Stimulated activated CD8-positive, alpha-beta memory T cell treated with anti-CD3 and anti-CD28 coated beads, Interleukin-15, amount 100 ng/mL, for 48 hours (primary cell): ENCODE results near the gene ANKRD29.

Experiments used
- DNase-seq, 2 donors: peaks; one replicate each; pipeline ENCODE4 v3.0.0-alpha.2; 2020; ENCODE audit warnings: low read depth in 2 of 2

The ANKRD29 gene, protein sequence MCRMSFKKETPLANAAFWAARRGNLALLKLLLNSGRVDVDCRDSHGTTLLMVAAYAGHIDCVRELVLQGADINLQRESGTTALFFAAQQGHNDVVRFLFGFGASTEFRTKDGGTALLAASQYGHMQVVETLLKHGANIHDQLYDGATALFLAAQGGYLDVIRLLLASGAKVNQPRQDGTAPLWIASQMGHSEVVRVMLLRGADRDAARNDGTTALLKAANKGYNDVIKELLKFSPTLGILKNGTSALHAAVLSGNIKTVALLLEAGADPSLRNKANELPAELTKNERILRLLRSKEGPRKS

DNA sequence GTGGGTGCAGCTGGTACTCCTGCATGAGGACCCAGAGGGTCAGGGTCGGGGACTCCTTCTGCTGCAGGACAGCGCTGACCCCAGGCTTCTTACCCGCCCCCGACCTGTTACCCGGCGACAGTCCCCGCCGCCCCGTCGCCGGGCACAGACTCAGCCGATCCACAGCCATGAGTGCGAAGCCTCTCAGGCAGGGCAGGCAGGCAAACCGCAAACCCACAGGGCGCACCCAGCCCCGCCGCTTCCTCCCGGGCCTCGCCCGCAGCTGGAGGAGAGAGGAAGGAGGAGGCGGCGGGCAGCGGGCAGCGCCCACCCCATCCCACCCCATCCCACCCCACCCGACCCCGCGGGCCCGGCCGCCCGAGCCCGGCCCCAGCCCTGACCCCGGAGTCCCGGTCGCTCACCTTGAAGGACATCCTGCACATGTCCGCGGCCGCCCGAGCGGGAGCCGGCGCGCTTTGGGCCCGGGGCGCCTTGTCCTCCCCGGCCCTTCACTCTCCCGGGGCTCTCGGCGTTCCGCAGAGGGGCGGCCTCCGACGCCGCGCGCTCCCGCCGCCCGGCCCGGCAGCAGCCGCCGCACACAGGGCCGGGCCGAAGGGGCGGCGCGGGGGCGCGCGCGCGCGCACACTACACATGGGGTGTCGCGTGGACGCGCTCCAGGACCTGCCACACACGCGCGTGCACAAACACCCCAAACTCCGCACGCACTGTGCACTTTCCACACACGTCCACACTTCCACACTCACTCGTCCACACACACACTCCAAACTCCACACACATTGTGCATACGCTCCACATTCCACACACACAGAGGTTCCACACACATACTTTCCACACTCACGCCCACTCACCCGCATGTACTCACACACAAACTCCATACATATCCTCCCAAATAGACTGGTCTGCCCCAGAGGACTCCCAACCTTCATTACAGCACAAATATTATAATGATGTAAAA is at the start of gene ANKRD29:
Gene ANKRD29 (minus strand): TSS at position 603 of the 955 bp plus-strand sequence. CDS start 181 bp downstream, at position 422.
- peak; percentile 12 to 24 for DNase-seq

DNA sequence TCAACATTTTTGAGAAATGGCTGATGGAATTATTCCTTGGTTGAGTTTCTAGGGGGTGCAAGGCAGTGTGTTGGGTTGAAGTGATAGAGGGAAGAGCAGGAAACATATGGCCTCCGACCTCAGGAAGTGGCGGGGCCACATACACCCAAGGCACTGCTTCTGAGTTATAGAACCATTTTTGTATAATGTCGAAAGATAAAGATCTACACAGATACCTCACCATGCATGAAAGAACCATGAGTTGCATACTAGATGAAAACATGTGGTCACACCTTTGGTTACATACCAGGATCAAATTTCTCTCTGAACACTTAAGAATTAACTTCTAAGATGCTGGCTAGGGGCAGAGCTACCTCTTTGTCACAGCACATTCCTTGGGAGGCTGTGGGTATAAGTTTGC is 49.7 kb upstream of the ANKRD29 start:
- no peak for DNase-seq

DNA sequence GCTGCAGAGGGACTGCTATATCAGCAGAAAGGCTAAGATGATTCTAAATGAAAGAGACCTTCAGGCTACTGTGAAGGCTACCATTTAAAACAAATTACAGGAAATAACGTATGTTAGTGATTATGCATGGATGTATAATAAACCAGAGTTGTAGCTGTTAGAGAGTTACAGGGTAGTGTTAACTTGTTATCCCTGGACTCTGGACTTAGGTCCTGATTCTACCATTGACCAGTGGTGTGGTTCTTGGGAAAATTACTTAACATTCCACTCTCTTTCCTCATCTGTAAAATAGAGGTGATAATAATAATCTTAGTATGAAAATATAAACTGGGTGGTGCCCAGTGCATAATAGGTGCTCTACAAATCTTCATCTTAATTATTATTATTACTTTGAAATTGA is 48.7 kb upstream of the ANKRD29 start:
- DNase-seq: no peak

DNA sequence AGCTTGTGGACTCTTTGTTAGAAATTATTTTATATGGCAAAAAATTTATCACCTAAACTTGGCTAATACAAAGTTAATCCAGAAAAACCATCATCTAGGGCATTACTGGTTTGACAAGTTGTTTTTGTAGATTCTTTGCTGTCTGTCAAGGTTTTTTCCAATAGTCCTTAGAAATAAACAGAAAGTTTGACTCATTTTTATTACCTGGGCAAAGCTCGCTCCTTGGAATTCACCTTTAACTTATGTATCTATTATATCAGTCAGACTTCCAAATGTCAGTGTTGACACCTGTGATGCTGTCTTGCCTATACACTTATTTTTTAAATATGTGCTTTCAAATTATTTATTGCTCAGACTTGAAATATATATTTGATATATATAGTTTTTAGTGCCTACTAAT is 48.2 kb upstream of the ANKRD29 start:
- DNase-seq: no peak

DNA sequence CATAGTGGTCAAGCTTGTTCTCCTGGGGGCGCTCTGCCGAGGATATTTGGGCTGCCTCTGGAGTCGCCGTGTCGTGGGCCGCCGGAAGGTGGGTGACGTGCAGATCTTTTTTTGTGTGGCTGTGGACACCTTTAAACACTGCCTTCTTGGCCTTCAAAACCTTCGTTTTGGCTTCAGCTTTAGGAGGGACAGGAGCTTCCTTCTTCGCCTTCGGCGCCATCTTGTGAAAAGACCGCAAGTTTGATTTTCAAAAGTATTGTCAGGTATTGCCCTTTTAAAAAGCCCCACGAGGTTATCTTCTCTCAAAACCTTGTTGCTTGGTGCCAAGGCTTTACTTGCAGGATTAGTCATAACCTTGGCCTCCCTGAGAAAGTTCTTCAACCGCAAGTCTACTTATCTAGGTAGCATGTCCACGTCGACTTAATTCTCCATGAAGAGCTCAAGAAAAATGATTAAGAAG is 47.4 kb upstream of the ANKRD29 start:
- DNase-seq: no peak

DNA sequence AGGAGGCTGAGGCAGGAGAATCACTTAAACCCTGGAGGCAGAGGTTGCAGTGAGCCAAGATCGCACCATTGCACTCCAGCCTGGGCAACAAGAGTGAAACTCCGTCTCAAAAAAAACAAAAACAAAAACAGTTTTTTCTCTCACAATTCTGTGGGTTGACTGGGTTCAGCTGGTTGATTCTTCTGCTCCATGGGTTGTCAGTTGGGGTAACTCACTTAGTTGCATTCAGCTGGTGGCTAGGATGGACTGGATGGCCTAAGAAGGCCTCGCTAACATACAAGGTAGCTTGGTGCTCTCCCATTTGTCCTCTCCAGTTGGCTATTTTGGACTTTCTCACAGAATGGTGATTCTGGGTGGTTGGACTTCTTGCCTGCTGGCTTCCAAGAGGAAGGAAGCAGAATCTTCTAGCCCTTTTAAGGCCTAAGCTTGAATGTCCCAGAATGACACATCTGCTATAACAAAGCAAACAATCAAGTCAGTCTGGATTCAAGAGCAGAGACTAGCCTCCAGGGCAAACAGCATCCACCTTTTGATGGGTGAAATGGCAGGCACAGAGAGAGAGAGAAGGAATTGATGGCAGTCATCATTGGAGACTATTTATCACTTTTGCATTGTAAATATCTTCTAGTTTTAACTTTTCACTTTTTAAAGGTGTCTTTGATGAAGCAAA is 44.4 kb upstream of the ANKRD29 start:
- DNase-seq: no peak

DNA sequence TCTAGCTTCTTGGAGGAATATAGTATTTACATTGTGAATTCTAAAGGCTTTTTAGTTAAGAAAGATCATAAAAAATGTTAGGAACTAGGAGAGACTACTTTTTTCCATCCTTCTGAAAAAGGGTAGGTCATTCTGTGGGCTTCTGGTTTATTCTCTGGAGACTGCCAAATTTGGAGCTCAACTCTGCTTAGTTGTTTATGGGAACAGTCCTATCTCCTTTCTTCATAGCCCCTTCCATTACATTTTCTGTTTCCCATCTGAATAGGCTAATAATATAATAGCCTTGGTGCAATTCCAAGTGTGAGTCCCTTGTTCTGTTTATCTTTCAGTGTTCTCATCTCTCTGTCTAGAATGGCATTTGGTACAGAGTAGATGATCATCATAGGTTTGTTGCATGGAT is 42.1 kb upstream of the ANKRD29 start:
- DNase-seq: no peak

DNA sequence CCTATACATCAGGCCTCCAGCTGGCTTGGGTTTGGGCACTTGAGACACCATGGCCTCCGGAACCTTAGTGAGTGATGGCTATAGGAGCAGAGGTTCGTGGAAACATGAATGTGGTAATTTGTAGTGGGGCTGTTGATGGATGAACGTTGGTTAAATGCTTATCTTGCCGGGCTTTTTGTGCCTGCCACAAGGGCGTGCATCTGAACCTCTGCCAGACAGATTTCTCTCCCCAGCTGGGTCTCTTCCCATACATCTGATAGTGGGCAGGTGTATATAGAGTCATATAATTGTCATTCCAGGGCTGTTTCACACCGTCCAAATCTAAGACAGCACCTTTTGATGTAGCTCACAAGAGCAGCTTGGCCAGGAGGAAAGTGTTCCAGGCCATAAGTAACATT is 41.3 kb upstream of the ANKRD29 start:
- no peak for DNase-seq

DNA sequence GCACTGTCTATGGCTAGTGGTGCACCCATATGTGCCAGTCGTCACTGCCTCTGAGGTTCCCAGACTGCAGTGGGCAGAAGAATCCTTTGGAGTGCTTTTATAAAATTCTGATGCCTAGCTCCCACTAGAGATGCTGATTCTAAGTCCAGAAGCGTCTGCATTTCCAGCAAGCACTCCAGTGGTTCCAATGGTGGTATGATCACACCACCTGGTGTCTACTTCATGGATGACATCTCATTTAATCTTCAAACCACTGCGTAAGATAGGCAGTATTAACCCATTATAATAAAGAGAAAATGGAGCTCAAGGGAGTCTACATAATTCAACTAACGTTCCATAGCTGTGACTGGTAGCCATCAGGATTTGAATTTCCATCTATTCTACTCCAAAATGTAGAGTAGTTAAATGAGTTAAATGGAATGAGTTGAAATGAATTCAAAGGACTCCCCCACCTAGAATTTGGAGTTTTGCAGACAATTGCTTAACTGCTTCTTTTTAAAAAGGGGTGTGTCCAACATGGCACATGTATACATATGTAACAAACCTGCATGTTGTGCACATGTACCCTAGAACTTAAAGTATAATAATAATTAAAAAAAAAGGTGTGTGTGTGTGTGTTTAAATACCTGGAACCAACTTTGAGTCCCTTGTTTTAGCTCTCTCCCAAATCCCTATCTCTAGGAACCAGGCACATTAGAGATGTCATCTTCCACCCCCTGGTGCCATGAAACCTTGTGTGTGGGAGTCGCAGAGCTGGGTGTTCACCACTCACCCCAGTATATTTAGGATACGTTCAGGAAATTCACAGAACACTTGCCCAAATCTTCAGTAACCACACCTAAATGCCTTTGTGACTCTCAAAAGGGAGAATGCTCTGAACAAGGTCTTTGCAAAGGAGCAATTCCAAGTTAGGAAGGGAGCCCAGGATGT is 40.6 kb upstream of the ANKRD29 start:
- no peak for DNase-seq

DNA sequence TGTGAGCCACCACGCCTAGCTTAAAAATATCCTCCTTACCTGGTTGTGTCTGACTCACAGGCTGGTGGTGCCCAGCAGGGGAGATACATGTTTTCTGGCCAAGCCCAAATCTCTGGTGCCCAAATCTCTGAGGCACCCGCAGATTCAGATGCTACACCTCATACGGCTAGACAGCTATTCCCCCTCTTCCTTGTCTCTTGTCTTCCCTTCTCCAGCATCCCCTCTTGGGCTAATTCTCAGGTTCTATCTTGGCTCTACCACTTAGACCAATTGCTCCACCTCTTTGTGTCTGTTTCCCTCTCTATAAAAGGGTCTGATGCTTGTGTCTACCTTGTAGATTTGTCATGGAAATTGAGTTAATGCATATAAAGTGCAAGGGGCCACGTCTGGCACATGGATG is 39.9 kb upstream of the ANKRD29 start:
- no peak for DNase-seq

DNA sequence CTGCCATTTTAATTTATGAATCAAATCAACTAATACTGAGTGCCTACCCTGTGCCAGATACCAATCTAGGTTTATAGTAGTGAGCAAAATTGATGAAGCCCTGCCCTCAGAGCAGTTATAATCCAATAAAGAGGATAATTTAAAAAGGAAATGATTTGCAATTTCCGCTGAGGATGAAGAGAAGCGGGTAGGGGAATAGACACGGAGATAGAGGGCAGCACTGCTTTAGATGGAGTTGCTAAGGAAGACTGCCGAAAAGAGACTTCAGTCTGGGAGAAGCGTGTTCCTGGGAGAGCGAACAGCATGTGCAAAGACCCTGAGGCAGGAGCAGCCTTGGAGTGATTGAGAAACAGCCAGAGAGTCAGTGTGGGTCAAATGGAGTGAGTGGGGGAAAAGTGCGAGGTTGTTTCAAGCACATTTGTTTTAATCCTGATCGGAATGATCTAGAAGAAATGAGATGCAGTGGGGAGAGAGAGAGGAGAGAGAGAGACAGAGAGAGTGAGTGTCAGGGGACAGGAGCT is 38.9 kb upstream of the ANKRD29 start:
- DNase-seq: no peak

DNA sequence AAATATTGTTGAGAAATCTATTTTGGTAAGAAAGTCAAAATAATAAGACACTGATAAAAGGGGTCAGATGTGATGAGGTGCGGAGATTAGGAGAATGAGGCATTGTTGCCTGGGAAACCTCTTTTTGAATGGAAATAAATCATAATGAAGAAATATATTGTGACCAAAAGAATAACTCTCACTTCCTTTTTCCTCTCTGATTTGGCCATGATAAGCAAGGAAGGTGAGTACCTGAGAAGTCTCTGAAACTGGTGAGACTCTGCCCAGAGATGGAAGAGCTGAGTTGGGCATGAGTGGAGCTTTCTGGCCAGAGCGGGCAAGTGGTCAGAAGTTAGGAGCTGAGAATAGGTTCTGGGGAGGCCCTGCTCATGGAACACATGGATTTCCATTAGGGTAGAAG is 38.3 kb upstream of the ANKRD29 start:
- DNase-seq: no peak

DNA sequence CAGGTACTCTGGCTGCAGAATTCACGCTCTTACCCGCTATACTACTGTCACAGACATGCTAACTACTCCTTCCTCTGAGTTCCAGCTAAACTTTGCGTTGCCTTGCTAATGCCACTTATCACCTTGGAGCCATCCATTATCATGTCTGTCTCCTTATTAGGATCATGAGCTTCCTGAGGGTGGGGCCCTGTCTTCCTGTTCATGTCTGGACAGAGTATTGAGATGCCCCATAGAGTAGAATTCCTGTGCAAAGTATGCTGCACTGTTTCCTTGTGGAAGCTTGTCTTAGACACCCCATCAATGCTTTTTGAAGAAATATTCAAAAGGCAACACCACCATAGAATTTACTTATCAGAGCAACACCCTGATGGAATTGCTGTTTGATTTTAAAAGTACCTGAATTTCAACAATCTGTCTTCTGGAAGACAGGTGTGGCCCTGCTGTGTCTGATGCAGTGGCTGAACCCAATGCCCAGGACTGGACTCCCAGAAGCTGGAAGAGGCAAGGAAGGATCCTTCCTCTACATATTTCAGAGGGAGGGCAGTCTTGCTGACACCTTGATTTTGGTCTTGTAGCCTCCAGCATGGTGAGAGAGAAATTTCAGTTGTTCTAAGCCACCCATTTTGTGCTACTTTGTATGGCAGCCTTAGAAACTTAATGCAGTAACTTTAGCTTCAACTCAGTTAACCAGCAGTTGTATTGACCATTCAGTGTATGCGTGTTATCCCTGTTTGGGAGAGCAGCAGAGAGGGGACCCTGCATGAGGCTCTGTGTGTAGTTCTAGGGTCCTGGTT is 32.1 kb upstream of the ANKRD29 start:
- no peak for DNase-seq

DNA sequence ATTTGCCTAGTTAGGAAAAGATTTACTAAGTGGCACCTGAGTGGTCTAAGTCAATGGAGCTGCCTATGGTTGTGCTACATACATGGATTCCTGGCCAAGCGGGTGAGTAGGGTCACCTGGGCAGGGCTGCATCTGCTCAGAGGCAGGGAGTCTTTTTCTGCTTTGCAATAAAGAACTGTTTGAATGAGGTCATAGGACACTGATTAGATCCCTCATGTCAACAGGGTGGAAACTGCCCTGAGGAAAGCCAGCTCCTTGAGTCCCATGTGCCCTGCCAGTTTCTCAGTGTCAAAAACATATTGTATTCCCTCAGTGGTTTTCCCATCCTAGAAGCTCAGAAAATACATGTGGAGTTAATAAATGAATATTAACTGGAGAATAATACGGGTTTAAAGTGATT is 31.1 kb upstream of the ANKRD29 start:
- DNase-seq: no peak

DNA sequence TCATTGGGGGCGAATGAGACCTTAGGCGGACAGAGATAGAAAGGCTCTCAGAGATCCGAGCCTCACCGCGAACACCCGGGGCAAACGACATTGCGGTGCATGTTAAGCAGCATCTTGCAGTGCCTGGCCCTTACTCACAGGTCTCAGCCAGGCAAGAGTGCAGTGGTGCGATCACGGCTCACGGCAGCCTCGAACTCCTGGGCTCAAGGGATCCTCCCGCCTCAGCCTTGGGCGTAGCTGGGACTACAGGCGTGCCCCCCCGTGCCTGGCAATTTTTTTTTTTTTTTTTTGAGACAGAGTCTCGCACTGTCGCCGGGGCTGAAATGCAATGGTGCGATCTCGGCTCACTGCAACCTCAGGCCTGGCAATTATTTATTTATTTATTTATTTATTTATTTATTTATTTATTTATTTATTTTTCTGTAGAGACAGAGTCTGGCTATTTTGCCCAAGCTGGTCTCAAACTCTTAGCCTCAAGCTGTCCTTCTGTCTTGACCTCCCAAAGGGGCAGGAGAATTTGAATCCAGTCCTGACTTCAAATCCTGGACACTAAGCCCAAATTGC is 27.9 kb upstream of the ANKRD29 start:
- no peak for DNase-seq

DNA sequence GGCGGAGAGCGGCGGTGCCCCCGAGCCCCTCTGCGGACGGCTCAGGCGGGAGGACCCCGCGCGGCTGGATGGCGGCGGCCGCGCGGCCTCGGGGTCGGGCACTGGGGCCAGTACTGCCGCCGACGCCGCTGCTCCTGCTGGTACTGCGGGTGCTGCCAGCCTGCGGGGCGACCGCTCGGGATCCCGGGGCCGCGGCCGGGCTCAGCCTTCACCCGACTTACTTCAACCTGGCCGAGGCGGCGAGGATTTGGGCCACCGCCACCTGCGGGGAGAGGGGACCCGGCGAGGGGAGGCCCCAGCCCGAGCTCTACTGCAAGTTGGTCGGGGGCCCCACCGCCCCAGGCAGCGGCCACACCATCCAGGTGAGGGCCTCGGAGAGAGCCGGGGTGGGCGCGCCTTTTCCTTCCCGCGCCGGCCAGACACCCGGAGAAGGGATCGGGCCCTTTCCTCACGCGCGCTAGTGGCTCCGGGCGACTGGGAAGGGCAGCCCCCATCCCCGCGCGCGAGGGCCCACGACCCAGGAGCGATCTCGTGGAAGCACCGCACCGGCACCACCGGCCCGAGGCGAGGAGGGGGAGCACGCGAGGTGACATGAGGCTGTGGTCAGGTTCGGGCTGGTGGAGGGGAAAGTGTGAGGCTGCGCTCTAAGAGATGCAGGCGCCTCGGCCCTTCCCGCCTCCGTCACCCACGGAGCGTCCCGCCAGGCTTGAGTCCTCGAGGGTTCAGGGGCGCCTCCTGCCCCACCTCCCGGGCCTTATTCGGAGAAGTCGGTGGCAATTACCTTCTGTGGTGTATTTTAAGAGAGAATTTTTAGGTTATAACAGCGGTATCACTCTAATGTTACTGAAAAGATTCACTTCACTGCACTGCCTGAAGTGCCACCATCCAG is 27.1 kb upstream of the ANKRD29 start:
- no peak for DNase-seq

DNA sequence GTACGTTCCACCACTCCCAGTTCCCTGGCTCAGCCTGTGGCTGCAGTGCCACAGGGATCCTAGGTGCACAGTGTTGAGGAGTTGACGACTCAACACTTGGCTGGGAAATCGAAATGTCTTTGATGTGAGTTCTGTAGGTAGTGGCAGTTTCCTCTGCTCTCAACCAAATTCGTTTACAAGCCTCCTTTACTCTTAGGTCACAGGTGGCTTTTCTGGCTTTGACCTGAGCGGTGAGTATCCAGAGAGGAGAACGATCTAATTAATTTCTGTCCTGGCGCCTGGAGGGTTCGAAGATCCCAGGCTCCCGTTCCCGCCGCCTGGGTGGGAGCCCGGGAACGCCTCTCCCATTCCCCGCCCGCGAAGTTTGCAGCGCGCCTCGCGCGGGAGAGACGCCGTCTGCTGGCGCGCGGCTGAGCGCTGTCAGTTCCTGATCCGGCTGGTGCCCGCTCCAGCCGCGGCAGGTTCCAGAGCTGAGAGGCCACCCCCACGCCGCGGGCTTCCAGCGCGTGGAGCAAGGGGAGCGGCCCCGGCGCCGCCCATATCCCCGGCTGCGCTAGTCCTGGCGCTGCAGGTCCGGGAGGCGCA is 26.4 kb upstream of the ANKRD29 start, which contains the start of gene LAMA3:
Gene LAMA3 (plus strand): TSS at position 423 of the 585 bp plus-strand sequence. CDS start 231 bp downstream, outside the sequence.
- DNase-seq: no peak

DNA sequence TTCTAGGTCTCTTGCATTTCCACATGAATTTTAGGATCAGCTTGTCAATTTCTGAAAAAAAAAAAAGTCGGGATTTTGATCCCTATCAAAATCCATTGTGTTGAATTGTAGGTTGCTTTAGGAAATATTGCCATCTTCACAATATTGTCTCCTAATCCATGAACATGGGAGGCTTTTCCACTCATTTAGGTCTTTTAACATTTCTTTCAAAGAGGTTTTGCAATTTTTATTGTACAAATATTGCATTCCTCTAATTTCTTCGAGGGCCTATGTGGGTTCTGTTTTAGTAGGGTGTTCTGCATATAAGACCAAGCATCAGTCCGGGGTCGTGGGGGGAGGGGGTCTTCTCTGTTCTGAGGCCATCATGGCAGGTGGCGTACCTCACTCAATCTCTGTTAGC is 25.8 kb upstream of the ANKRD29 start:
- DNase-seq: no peak
